WI38 (cell line): ENCODE results near the gene DSCAML1.

ENCODE experiments used
- H3K4me3 ChIP-seq: 2 replicates; pipeline ENCODE4 v1.5.1; 2011; ENCODE audit warnings: low read depth, mild to moderate bottlenecking, control low read depth, low read length
- TF ChIP-seq, protein P1 (sequence below): IDR thresholded peaks from 2 replicates; pipeline ENCODE4 v1.5.1; 2012; ENCODE audit warnings: low read depth, mild to moderate bottlenecking, control low read depth, low read length

DSCAML1 gene

GRCh38 chr11:117621226-117621625 is 175.8 kb downstream of the DSCAML1 start:
- TF ChIP-seq, protein P1, sequence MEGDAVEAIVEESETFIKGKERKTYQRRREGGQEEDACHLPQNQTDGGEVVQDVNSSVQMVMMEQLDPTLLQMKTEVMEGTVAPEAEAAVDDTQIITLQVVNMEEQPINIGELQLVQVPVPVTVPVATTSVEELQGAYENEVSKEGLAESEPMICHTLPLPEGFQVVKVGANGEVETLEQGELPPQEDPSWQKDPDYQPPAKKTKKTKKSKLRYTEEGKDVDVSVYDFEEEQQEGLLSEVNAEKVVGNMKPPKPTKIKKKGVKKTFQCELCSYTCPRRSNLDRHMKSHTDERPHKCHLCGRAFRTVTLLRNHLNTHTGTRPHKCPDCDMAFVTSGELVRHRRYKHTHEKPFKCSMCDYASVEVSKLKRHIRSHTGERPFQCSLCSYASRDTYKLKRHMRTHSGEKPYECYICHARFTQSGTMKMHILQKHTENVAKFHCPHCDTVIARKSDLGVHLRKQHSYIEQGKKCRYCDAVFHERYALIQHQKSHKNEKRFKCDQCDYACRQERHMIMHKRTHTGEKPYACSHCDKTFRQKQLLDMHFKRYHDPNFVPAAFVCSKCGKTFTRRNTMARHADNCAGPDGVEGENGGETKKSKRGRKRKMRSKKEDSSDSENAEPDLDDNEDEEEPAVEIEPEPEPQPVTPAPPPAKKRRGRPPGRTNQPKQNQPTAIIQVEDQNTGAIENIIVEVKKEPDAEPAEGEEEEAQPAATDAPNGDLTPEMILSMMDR = peak; percentile 71
- H3K4me3 ChIP-seq = no peak overlapping the region

- TF ChIP-seq, protein P1 = no peak
- H3K4me3 ChIP-seq = no peak overlapping the region
These were observed 176.4 kb downstream of the DSCAML1 start for GRCh38 chr11:117620659-117621058.

DNA sequence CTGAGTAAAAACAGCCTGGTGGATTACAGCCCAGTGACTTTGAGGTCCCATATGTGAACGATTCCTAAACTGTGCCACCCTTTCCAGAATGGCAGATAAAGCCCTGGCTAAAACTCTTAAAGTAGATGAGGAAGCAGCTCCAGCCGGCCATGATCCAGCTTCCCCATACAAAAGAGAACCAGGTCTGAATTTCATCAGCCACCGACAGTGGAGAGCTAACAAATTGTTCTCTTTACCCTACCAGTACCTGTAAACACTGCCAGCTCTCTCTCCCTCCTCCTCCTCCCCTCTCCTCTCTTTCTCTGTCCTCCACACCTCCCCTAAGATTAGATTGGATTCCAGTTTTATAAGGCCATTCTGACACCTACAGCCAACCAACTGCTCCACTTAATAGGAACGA is 176.9 kb downstream of the DSCAML1 start:
- no peak overlapping the region for H3K4me3 ChIP-seq

GRCh38 chr11:117619661-117620060 is 177.4 kb downstream of the DSCAML1 start:
- no peak overlapping the region for H3K4me3 ChIP-seq
- TF ChIP-seq, protein P1 = no peak

More for the DNA sequence above, 176.9 kb downstream of the DSCAML1 start:
- TF ChIP-seq, protein P1 = no peak

DNA sequence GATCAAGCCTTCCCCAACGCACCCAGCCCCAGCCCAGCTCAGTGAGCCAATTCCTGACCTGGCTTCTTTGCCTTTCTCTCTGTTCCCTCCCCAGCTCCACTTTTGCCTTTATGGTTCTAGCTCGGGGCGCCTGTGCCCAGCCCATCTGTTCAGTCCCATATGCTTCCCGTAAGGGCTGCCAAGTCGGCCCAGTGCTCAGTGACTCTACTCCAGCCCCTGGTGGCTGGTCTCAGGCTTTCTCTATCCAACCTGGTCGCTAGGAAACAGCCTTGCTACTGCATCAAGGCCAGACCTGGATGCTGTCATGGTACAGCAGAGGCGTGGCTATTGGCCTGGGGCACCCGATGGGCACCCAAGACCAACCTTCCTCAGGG is 178.0 kb downstream of the DSCAML1 start:
- TF ChIP-seq, protein P1 = no peak
- H3K4me3 ChIP-seq = no peak overlapping the region

GRCh38 chr11:117618302-117618981 is 178.6 kb downstream of the DSCAML1 start:
- H3K4me3 ChIP-seq = no peak overlapping the region
- TF ChIP-seq, protein P1 = no peak

GRCh38 chr11:117616979-117617378 is 180.0 kb downstream of the DSCAML1 start:
- TF ChIP-seq, protein P1 = no peak
- H3K4me3 ChIP-seq = no peak overlapping the region
